GM19463 (cell line): ENCODE data around the gene TMEM129.

Experiments used
- ATAC-seq: cut with Tn5 transposase; IDR thresholded peaks from one replicate; pipeline ENCODE4 v1.9.1; 2021; ENCODE audit warnings: mild to moderate bottlenecking, moderate library complexity; ENCODE audit not compliant: unreplicated experiment

The TMEM129 gene

DNA sequence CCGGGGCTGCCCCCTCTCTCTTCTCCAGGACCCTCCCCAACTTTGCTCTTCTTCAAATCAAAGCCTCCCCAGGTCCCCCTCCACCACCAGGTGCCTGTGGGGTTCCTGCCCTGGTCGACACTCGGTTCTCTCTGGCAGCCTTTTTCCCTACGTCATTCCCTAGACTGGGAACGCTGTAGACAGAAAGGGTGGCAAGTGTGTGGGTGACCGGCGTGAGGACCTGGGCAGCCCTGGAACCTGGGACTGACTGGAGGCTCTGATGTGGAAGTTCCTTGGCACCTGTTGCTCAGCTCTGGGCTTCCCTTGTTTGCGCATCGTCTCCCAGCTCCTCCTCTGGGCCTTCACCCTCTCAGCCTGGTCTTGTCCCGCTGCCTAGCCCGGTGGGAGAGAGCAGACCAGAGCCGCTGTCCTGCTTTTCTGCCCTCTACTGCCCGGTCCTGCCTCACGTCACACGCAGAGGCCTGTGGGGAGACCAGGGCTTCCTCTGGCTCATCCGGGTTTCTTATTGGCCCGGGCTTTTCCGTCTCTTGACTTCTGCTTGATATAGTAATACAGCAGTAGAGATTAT is 1.5 kb upstream of the TMEM129 start:
- ATAC-seq, result no peak

DNA sequence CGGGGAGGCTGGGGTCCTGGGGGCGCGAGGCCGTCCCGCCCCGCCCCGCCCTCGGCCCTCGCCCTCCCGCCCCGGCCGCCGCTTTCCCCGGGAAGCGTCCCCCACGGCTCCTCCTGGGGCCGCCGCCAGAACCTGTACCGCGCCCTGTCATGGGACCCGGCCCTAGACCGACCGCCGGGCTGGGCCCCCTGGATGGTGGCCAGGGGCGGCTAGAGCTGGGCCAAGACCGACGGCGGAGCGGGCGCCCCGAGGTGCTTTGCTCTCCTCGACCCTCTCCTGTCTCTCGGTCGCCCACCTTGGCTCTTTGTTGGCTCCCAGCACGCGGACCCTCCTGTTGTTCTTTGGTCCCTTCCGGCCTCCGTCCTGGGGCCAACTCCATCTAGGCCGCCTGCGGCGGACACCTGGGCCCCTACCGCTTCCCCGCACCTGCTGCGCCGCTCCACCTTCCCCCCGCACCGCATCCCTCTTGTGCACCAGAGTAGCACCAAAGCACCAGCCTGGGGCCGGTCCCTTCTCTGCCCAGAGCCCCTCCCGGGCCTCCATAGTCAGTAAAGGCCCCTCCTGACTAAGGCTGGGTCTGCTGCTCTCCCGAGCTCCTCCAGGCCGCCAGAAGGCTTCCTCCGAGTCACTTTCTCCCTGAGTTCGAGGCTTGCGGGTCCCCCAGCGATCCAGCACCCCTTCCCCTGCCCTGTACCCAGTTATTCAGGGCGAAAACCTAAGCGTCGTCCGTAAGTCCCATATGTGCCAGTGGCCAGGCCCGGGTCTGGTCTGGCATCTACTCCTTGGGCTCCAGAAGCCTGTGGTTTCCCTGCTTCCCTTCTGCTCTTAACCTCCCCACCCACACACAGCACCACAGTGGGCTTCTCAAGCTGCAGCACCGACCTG is 785 bp upstream of the TMEM129 start:
- peak; percentile 1 for ATAC-seq

DNA sequence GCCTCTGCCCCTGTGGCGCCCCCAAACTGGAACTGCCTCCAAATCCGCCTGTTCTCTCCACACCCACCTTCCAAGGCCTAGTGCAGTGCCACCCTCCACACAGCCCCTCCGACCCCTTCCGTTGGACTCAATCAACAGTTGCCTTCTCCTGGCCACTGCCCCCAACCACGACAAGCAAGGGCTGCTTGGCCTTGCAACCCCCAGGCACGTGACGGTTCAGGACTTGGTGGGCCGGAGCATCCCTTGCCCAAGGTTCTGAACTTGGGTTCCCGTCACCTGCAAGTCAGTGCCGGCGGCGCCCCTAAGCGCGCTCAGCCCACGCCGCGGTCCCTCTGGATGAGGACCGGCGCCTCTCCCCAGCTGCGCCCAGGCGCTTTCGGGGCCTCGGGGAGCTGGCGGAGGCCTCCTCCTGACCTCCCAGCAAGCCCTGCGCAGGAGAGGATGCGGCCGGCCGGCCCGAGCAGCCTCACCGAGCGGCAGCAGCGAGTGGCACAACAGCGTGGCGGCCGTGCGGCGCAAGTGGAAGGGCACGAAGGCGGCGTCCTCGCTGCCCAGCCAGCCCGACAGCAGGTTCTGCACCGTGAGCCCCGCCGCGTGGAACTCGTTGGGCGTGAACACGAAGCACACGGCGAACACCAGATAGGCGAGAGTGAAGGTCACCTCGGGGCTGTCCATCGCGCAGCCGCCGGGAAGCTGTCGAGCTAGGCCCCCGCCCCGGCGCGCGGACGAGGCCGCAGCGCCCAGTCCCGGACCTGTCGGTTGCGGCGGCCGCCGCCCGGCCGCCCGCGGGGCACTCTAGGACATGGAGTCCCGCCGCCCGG is 750 bp downstream of the TMEM129 start:
- ATAC-seq, result peak; percentile 20

DNA sequence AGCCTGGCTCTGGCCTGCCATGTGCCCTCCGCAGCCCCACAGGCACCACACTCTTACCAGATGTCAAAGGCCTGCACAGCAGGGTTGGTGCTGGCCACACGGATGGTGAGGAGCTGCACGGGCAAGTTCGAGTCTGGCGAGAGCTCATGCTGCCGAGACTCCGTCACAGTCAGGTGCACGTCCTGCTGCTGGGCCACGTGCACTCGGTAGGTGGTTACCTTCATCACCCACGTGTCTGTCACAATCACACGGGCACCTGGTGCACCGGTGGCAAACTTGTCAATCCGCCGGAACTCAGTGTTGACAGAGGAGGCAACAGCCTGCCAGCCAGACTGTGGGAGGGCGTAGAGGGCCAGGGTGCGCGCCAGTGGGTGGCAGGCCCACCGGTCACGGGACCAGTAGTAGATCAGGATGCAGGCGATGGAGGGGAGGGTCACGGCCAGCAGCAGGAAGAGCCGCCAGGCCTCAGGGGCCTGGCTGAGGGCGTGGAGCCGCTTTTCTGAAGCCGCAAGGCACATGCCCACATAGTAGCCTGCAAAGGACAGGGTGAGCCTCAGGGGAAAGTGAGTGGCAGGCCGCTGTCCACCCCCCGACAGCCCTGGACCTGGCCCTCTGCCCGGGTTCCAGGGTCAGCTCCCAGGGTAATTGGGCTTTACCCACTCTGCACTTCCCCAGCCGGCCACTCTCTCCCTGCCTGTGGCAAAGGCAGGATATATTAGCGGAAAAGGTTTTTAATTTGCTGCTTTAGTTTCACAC is 2.9 kb downstream of the TMEM129 start:
- ATAC-seq, result no peak

GRCh38 chr4:1717129-1718094 is 3.7 kb downstream of the TMEM129 start:
- ATAC-seq, result no peak

GRCh38 chr4:1716065-1716945 is 4.8 kb downstream of the TMEM129 start:
- no peak for ATAC-seq

GRCh38 chr4:1715002-1715758 is 5.9 kb downstream of the TMEM129 start:
- no peak for ATAC-seq

DNA sequence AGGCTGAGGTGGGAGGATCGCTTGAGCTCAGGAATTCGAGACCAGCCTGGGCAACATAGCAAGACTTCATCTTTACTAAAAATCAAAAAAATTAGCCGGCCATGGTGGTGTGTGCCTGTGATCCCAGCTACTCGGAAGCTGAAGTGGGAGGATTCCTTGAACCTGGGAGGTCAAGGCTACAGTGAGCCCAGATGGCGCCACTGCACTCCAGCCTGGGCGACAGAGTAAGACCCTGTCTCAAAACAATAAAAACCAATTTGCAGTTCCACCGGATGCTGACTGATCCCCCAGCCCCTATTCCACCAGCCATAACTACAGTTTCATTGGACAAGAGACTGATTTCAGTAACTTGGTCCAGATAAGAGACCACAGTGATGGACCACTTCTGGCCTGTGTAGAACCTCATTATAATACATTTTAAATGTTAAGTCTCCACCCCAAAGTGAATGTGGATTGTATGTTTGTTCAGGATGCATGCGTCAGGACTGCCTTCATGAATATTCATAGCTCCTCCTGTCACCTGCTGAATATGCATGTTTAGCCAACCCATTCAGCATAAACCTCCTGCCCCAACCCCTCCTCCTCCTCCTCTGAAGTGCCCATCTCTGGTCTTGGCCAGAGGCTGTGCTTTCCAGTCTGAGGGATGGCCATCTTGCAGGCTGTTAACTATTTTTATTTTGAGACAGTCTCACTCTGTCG is 6.7 kb downstream of the TMEM129 start:
- no peak for ATAC-seq

- peak; percentile 6 for ATAC-seq
Measured at GRCh38 chr4:1713003-1713851, 7.9 kb downstream of the TMEM129 start.

DNA sequence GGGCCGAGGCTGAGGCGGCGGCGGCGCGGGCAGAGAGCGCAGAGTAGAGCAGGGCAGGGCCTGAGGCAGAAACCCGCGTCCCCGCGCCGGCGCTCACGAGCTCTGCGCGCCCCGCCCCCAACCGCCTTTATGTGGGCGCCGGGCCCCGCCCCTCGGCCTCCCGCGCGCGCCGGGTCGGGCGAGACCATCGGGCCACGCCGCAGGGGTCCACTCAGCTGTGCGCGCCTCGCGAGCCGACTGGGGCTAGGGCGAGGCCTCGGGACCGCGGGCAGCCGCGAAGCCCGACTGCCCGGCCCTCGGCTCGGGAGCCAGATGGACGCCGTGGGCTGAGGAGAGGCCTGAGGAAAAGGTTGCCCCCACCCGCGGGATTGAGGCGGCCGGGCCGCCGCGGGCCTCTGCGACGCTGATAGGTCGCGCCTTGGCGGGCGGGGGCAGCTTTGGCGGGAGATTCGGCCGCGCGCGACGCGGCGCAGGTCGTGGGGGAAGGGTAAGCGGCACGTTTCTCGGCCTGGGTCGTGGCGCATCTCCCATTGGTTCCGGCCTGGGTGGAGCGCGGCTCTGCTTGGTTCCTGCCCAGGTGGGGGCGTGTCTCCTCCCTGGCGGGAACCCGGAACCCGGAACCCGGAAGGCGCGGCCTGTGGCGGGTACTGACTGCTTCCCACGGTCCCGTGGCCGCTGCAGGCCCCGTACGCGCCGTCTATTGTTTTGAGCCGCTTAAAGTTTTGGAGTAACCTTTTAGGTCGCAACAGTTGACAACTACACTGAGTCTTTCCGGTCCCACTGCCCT is 8.7 kb downstream of the TMEM129 start, which contains the start of gene SLBP:
SLBP (minus strand) TSS at position 104 of the 787 bp plus-strand sequence. CDS start 131 bp downstream, outside the sequence.
- peak; percentile 77 for ATAC-seq

DNA sequence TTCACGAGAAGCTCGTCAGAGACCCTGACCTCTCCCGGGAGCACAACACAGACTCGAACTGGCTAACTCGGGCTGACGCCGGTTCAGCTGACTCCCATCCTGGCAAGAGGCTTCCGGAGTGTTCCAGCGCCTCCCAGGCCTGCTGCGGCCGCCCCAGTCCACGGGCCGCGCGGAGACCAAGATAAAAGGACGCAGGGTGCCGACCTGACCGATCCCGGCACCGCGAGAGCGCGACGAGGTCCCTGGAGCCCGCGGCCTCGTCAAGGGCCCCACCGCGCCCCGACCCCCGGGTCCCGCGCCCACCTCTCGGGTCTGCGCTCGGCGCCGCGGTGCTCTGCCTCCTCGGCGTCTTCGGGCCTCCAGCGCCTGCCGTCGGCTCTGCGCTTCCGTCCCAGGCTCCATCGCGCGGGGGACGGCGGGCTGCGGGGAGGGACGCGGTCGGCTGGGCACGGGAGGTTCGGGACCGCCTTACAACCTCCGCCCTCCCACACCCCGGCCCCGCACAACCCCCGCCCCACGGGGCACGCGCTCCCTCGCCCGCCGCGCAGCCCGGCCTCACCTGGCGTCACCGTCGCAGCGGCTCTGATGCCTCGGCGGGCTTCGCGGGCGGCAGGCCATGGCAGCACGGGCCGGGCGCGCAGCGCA is 9.4 kb downstream of the TMEM129 start:
- peak; percentile 6 for ATAC-seq

DNA sequence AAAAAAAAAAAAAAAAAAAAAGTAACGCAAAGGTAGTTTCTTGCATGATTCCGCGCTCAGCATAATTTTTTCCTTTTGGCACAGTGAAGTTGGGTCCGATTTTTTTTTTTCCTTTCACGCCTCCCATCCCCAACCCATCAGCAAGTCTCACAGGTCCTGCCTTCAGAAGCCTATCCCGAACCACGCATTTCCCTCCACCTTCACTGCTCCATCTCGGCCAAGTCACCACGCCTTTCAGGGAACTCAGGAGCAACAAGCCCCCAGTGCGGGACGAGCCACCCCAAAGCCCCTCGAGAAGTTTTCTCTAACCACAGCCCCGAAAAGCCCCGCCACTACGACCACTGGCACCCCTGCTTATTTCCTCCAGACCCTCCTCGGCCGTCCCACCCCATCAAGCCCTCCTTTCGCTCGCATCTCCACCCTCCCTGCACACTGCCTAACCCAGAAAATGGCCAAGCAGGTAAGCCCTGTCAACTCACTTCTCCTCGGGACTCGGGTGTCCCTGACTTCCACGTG is 10.0 kb downstream of the TMEM129 start:
- ATAC-seq, result no peak

GRCh38 chr4:1708581-1708980 is 12.5 kb downstream of the TMEM129 start:
- ATAC-seq, result no peak

GRCh38 chr4:1706358-1706757 is 14.8 kb downstream of the TMEM129 start:
- no peak for ATAC-seq

- ATAC-seq, result no peak
Measured at GRCh38 chr4:1705732-1706131, 15.4 kb downstream of the TMEM129 start.
